ENCODE results near the gene ERF. TPM values are rescaled to one million over a fixed set of nuclear protein-coding genes. Genes with fewer than 3 reads are reported as not detected.

The ERF gene
- total RNA-seq, 2 donors from 2014 or later, result 46.6 to 49.8 TPM

DNA sequence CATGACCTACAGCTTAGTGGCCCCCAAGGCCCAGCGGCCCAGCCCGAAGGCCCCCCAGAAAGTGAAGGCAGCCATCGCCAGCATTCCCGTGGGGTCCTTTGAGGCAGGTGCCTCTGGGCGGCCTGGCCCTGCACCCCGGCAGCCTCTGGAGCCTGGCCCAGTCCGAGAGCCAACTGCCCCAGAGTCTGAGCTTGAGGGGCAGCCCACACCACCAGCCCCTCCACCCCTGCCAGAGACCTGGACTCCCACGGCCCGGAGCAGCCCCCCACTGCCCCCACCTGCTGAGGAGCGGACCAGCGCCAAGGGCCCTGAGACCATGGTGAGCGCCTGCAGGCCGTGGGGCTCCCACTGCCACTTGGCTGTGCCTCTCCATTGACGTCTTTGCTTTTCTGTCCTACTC is 38.0 kb upstream of the ERF start:
- peaks cover 63% of the 10 kb centered on the region for H3K36me3 ChIP-seq
- no peaks in the 10 kb centered on the region for H3K9me3 ChIP-seq
- DNase-seq (ENCODE audit: low spot score) (no peak), ATAC-seq (ENCODE audit: insufficient number of reproducible peaks, low FRiP score, low read depth) (no peak)
- no peaks in the 10 kb centered on the region for H3K4me1 ChIP-seq (ENCODE audit: control insufficient read depth in 1 of 2, low read depth in 2 of 2)
- H3K4me3 ChIP-seq, result no peak overlapping the region
- H3K27ac ChIP-seq, result no peak overlapping the region
- H3K27me3 ChIP-seq (replicated peaks; ENCODE audit: insufficient read depth), result no peaks in the 10 kb centered on the region
- TF ChIP-seq, protein P1, sequence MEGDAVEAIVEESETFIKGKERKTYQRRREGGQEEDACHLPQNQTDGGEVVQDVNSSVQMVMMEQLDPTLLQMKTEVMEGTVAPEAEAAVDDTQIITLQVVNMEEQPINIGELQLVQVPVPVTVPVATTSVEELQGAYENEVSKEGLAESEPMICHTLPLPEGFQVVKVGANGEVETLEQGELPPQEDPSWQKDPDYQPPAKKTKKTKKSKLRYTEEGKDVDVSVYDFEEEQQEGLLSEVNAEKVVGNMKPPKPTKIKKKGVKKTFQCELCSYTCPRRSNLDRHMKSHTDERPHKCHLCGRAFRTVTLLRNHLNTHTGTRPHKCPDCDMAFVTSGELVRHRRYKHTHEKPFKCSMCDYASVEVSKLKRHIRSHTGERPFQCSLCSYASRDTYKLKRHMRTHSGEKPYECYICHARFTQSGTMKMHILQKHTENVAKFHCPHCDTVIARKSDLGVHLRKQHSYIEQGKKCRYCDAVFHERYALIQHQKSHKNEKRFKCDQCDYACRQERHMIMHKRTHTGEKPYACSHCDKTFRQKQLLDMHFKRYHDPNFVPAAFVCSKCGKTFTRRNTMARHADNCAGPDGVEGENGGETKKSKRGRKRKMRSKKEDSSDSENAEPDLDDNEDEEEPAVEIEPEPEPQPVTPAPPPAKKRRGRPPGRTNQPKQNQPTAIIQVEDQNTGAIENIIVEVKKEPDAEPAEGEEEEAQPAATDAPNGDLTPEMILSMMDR (IDR thresholded peaks at IDR 0.05), result no peak

DNA sequence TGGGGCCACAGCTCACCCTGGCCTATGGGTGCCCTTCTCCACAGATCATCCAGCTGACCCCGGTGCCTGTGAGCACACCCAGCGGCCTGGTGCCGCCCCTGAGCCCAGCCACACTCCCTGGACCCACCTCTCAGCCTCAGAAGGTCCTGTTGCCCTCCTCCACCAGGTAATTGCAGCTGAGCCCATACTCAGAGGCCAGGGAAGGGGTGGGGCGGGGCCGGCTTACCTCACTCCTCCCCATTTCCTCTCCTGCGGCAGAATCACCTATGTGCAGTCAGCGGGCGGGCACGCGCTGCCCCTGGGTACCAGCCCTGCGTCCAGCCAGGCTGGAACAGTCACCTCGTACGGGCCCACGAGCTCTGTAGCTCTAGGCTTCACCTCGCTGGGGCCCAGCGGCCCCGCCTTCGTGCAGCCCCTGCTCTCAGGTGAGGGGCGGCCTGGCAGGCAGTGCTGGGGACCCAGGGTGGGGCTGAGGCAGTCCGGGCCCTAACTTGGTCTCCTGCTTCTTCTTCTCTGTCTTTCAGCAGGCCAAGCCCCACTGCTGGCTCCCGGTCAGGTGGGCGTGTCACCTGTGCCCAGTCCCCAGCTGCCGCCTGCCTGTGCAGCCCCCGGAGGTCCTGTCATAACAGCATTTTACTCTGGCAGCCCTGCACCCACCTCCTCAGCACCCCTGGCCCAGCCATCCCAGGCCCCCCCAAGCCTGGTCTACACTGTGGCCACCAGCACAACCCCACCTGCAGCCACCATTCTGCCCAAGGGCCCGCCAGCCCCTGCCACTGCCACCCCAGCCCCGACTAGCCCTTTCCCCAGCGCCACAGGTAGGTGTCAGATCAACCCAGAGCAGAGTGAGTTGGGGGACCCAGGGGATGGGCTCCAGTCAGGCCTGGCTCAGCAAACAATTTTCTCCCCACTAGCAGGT is 37.4 kb upstream of the ERF start:
- ATAC-seq (ENCODE audit: insufficient number of reproducible peaks, low FRiP score, low read depth) (no peak), DNase-seq (ENCODE audit: low spot score) (no peak)
- H3K27me3 ChIP-seq (replicated peaks; ENCODE audit: insufficient read depth), result no peaks in the 10 kb centered on the region
- peaks cover 0 to under 1% of the 10 kb centered on the region in 2 donors for H3K4me1 ChIP-seq (ENCODE audit: control insufficient read depth in 1 of 2, low read depth in 2 of 2)
- peaks cover 70% of the 10 kb centered on the region for H3K36me3 ChIP-seq
- TF ChIP-seq, protein P1 (IDR thresholded peaks at IDR 0.05), result no peak
- no peaks in the 10 kb centered on the region for H3K9me3 ChIP-seq
- H3K27ac ChIP-seq, result no peak overlapping the region
- no peak overlapping the region for H3K4me3 ChIP-seq

DNA sequence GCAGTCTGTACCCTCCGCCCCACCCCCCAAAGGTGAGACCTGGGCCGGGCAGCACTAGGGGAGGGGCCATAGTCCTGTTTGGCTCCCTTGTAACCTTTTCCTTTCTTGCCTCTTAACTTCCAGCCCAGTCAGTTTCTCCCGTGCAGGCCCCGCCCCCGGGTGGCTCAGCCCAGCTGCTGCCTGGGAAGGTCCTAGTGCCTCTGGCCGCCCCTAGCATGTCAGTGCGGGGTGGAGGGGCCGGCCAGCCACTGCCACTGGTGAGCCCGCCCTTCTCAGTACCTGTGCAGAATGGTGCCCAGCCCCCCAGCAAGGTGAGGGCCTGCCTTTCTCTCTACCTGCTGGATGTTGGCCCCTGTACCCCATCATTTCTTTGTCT is 36.5 kb upstream of the ERF start:
- Histone ChIP-seq H3K4me3 (no peak overlapping the region), H3K27me3 (replicated peaks; ENCODE audit: insufficient read depth) (no peaks in the 10 kb centered on the region), H3K36me3 (peaks cover 74% of the 10 kb centered on the region), H3K27ac (no peak overlapping the region), H3K9me3 (no peaks in the 10 kb centered on the region), H3K4me1 (ENCODE audit: control insufficient read depth in 1 of 2, low read depth in 2 of 2) (peaks cover 0 to 9% of the 10 kb centered on the region in 2 donors)
- DNase-seq (ENCODE audit: low spot score) (no peak), ATAC-seq (ENCODE audit: insufficient number of reproducible peaks, low FRiP score, low read depth) (no peak)
- TF ChIP-seq, protein P1 (IDR thresholded peaks at IDR 0.05), result no peak

DNA sequence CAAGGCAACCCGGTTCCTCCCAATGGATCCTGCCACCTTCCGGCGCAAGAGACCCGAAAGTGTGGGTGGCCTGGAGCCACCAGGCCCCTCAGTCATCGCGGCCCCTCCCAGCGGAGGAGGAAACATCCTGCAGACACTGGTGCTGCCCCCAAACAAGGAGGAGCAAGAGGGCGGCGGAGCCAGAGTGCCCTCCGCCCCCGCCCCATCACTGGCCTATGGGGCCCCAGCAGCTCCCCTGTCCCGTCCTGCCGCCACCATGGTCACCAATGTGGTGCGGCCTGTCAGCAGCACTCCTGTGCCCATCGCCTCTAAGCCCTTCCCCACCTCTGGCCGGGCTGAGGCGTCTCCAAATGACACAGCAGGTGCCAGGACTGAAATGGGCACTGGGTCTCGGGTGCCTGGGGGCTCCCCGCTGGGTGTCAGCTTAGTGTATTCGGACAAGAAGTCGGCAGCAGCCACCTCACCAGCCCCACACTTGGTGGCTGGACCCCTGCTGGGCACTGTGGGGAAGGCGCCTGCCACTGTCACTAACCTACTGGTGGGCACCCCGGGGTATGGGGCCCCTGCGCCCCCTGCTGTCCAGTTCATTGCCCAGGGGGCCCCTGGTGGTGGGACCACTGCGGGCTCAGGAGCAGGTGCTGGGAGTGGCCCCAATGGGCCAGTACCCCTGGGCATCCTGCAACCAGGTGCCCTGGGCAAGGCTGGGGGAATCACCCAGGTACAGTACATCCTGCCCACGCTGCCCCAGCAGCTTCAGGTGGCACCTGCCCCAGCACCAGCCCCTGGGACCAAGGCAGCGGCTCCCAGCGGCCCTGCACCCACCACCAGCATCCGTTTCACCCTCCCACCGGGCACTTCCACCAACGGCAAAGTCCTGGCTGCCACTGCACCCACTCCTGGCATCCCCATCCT is 35.9 kb upstream of the ERF start:
- Histone ChIP-seq H3K4me3 (no peak overlapping the region), H3K36me3 (peaks cover 74% of the 10 kb centered on the region), H3K9me3 (no peaks in the 10 kb centered on the region), H3K27me3 (replicated peaks; ENCODE audit: insufficient read depth) (no peaks in the 10 kb centered on the region), H3K4me1 (ENCODE audit: control insufficient read depth in 1 of 2, low read depth in 2 of 2) (peaks cover 5 to 14% of the 10 kb centered on the region in 2 donors), H3K27ac (no peak overlapping the region)
- ATAC-seq (ENCODE audit: insufficient number of reproducible peaks, low FRiP score, low read depth) (no peak), DNase-seq (ENCODE audit: low spot score) (no peak)
- TF ChIP-seq, protein P1 (IDR thresholded peaks at IDR 0.05), result peak; percentile 48

DNA sequence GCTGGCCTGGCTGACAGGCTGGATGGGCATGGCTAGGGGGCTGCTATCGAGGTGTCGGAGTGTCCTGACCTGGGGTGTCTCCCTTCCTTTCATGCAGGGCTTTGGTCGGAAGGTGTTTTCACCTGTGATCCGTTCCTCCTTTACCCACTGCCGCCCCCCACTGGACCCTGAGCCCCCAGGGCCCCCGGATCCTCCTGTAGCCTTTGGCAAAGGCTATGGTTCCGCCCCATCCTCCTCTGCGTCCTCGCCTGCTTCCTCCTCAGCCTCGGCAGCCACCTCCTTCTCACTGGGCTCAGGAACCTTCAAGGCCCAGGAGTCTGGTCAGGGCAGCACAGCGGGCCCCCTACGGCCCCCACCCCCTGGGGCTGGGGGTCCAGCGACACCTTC is 35.2 kb upstream of the ERF start:
- TF ChIP-seq, protein P1 (IDR thresholded peaks at IDR 0.05), result no peak
- no peak overlapping the region for H3K27ac ChIP-seq
- no peak overlapping the region for H3K4me3 ChIP-seq
- no peaks in the 10 kb centered on the region for H3K9me3 ChIP-seq
- H3K27me3 ChIP-seq (replicated peaks; ENCODE audit: insufficient read depth), result no peaks in the 10 kb centered on the region
- DNase-seq (ENCODE audit: low spot score) (no peak), ATAC-seq (ENCODE audit: insufficient number of reproducible peaks, low FRiP score, low read depth) (no peak)
- peaks cover 74% of the 10 kb centered on the region for H3K36me3 ChIP-seq
- peaks cover 9 to 21% of the 10 kb centered on the region in 2 donors for H3K4me1 ChIP-seq (ENCODE audit: control insufficient read depth in 1 of 2, low read depth in 2 of 2)
